ENCODE results near the gene NEK3.
"Not testable (repeated sequence)": the region's sequence is repeated elsewhere in the genome, so short reads cannot be mapped to it uniquely, and the experiment has no call there.

The NEK3 gene

DNA sequence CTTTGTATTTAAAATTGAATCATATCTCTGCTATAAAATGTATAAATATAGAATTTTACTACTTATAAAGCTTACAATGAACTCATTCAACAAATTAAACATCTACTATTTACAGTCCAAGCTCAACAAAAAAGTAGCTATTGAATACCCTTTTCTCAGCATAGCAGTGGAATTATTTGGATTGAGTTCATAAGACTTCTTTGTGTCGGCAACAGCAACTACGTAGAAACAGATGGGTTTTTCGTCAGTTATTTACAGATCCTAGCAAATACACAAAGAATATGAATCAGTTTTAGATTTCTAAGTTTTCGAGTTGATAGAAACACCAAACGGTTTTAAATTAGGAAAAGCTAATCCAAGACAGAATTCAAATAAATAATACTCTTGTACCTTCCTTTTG, 10.4 kb upstream of the NEK3 start:
- DNase-seq (ENCODE audit: low read depth): no peak

DNA sequence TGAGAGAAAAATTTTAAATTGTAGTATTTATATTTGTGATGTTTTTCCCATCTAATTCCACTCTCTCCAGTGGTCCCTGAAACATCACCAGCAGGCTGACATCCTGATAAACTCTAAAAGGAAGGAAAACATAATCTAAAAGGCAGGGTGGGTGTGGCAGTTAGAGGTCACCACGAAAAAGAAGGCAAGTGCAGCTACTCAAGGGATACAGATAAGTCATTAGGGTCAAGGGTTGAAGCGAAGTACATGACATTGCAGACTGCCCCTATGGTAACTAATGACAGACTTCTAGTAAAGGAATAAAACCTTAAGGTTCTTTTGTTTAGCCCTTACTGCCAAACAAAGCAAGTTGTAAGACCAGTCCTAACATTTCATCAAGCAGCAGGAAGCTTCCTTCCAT, 6.0 kb upstream of the NEK3 start:
- no peak for DNase-seq (ENCODE audit: low read depth)

DNA sequence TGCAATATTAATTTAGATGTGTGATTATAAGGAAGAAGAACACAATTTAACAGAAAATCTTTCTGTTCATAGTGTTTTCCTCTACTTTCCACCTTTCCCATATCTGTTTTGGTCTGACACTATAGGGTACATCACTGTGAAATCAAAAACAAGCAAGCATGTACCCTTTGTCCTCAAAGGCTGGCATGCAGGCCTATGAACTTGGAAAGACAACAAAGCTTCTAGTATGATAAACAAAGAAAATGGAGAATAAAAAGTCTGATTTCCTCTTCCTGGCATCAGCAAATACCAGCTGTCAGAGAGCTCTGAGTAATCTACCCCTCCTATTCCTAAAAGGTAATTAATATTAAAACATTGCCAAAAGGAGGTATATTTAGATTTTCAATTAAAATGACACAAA, 5.6 kb upstream of the NEK3 start:
- DNase-seq (ENCODE audit: low read depth): no peak

DNA sequence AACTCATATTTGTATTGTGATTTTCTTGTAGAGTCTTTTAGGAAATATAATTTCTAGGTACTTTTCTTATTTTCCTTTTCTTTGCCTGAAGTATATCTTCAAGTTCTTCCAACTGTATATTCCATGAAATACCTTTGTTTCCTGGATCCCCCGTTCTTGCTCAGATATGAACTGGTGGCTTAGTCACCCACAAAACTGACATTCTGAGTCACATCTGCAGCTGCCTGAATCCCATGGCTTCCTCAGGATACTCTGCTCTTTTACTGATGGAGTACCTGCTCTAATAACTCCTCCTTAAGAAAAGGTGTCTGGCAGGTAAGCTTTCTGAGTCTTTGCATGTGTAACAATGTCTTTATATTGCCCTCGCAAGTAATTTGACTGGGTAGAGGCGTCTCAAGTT, 4.5 kb upstream of the NEK3 start:
- not testable (repeated sequence) for DNase-seq (ENCODE audit: low read depth)

DNA sequence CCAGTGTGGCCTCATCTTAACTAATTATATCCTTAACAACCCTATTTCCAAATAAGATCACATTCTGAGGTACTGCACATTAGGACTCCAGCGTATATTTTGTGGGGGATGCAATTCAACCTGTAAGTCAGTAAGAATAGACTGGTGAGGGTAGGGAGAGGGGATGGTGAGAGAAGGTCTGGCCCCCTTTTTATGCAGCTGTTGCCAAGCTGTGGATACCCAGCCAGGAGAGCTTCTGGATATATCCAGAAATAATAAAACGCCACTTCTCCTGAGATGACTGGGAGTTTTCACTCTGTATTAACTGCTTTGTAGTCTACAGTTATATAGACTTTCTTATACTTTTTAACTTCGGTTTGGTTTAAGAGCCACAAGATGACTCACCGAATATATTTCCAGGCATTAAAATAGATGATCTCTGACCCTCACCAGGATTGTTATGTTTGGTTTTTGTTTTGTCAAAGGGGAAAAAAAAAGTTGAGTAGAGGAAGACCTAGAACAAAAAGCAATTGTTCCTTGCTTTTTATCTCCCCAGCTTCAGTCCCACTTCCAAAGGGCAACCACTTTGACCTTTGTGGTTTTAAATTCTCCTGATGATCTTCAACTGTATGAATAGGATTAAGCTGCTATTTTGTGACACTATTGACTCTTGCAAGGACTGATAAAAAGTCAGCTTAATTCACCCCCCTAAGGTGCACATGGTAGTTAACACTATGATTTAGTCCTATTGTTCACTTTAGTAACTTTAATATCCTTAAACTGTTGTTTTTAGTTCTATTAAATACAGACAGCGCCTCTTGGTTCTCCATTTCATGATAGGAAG, 3.1 kb upstream of the NEK3 start:
- DNase-seq (ENCODE audit: low read depth): peak; percentile 23

DNA sequence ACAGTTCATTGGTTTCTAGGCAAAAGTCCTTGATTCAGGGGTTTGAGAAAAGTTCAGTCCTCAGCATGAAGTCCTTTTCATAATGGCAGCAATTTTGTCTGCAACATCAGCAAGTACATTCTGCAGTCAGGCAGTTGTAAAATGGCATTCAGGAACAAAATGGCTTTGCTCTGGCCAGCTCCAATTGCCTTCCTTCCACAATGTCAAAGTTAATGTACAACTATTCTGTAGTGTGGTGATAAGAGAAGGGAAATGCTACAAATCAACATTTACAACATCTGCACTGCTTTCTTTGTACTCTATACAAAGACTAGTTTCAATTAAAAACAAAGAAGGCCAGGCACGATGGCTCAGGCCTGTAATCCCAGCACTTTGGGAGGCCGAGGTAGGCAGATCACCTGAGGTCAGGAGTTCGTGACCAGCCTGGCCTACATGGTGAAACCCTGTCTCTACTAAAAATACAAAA, 1.8 kb upstream of the NEK3 start:
- DNase-seq (ENCODE audit: low read depth): no peak

DNA sequence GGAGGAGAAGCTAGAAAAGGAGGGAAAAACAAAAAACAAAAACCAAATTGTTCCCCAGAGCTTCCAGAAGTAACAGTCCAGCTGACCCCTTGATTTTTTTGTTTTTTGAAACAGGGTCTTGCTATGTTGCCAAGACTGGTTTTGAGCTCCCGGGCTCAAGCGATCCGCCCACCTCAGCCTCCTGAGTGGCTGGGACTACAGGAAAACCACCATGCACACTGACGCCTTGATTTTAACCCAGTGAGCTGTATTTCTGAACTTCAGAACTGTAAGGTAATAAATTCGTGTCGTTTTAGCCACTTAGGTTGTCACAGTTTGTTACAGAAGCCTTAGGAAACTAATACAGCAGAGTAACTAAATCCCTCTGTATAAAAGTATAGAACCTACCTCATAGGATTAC, 1.1 kb upstream of the NEK3 start:
- DNase-seq (ENCODE audit: low read depth): no peak

DNA sequence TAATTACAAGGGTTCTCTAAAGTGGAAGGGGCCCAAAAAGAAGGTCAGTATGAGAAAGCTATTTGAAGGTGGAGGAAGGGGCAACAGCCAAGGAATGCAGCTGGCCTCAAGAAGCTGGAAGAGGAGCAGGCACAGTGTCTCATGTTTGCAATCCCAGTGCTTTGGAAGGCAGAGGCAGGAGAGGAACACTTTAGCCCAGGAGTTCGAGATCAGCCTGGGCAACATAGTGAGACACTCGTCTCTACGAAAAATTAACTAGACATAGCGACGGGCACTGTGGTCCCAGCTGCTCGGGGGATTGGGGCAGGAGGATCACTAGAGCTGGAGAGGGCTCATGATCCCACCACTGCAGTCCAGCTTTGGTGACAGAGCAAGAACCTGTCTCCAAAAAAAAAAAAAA, 656 bp upstream of the NEK3 start:
- no peak for DNase-seq (ENCODE audit: low read depth)

DNA sequence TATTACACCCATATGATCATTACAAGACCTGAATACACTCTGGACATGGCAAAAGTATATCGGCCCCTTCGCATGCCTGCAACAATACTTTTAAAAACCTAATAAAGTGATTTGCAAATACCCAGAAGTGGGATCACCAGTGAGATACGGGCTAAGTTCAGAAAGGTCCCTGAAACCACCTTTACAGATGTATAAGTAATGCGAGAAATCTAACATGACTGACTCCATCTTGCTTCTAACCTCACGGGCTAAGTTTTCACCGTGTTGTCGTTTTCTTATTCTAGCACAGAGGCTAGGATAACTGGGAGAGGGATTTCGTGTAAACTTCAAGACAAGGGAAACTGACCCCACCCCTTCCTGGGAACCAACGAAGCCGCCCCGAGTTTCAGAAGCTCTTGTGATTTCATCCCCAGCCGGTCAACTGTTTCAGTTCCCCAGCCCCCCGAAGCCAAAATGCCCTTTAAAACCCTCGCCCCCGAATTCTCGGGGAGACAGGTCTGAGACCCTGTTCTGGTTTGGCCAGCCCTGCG, 703 bp downstream of the NEK3 start:
- peak; percentile 22 for DNase-seq (ENCODE audit: low read depth)

DNA sequence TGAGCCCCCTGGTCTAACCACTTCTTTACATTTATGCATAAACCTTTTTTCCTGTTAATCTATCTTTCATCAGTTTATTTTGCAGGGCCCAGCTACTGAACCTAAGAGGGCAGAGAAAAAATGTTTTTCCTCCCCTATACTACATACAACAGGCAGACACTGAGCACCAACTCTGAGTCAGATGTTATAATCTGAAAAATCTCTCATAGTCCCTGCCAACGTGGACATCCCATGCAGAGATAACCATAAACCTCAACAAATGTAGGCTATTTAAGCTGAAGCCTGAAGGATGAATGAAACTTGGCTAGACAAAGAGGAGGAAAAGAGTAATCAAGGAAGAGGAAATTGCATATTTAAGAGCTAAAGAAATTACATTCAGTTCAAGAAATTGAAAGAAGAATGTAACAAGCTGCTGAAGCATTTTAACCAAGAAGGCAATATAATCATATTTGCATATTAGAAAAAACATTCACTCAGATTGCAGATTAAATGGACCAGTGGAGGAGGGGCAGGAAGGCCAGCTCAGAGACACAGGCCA, 2.6 kb downstream of the NEK3 start:
- DNase-seq (ENCODE audit: low read depth): no peak

DNA sequence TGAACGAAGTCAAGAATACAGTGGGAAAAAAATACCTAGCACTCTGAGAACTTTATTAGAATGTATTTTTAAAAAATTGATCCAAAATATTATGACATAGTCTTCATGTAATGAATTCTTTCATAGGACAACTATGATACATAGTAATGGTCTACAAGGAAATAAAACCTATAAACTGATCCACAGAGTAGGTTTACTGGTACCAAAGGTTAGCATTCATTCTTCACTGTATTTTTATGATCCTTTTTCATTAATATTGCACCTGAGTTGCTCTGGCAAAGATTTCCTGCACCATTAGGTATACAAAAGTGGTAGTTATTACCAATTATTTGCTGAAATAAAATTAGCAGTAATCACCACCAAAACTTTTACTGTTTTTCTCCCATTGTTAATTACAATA, 4.2 kb downstream of the NEK3 start:
- DNase-seq (ENCODE audit: low read depth): no peak

DNA sequence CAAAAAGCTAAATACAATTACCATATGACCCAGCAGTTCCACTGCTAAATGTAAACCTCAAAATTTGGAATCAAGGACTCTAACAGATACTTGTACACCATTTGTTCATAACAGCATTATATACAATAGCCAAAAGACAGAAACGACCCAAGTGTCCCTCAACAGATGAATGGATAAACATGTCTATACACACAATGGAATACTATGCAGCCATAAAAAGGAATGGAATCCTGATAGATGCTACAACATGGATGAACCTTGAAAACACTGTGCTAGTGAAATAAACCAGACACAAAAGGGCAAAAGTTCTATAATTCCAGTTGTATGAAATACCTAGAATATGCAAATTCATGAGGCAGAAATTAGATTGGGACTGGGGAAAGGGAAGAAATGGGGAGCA, 12.2 kb downstream of the NEK3 start:
- DNase-seq (ENCODE audit: low read depth): no peak

DNA sequence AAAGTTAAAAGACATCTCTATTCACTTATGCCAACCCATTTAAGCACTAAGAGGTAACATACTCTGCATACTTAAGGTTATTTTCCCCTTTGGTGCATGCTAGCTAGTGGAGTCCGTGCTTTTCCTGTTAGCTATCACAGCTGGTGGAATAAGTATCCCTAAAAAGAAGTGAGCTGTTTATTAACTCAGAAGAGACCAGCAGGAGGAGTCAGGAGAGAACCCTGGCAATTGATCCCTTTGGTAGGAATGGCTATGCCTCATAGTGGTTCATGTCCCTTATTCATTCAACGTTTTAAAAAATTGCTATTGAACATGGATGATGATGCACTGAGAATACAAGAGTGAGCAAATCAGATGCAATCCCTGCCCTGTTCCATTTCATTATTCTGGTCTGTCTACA, 18.1 kb downstream of the NEK3 start:
- no peak for DNase-seq (ENCODE audit: low read depth)

DNA sequence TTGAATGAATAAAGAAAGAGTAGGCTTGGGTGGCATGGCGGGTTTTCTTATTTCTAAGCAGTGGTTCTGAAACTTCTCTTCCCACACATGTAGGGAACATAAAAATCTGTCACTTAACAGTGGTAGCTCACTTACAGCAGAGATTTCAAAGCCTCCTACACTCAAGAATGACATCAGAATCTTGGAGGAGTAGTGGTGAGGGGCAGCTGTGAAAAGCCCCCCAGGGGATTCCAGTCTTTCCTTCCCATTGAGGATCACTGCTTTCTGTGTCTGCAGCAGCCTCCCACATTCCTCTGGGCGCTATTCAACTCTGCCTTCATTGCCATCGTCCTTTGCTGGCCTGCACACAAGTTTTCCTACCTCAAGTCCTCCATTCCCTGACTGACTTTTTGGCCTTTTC, 21.9 kb downstream of the NEK3 start:
- DNase-seq (ENCODE audit: low read depth): no peak

DNA sequence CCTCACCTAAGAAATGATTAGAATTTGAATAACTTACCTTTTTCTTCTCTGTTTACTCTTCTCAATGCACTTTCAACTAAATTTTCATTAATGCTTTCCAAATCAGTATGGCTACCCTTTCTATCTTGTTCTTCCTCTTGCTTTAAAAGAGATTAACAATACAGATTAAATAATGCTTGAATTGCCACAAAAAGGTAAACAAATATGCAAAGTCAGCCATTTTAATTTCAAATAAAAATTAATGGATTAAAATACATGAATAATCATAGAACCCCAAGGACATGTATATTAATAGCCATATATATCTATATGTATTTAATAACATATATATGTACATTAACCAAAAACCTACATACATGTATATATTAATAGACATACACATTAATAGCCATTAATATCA, 22.6 kb downstream of the NEK3 start:
- DNase-seq (ENCODE audit: low read depth): no peak

DNA sequence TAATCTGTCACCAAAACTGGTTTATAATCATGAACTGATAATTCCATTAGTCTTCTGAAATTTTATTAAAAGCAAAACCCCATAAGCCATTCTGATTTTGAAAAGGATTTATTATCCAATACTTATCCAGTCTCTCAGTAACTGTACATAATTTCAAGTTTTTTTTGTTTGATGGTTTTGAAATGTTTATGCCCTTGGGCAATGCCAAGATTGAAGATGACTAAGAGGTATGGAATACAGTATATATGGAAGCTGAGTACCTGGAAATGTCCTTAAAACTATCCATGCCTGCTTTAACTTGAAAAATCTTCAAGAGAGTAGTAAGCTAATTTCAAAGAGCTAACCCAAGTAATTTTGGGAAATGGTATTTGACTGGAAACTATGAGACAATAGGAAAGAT, 28.8 kb downstream of the NEK3 start:
- DNase-seq (ENCODE audit: low read depth): no peak

DNA sequence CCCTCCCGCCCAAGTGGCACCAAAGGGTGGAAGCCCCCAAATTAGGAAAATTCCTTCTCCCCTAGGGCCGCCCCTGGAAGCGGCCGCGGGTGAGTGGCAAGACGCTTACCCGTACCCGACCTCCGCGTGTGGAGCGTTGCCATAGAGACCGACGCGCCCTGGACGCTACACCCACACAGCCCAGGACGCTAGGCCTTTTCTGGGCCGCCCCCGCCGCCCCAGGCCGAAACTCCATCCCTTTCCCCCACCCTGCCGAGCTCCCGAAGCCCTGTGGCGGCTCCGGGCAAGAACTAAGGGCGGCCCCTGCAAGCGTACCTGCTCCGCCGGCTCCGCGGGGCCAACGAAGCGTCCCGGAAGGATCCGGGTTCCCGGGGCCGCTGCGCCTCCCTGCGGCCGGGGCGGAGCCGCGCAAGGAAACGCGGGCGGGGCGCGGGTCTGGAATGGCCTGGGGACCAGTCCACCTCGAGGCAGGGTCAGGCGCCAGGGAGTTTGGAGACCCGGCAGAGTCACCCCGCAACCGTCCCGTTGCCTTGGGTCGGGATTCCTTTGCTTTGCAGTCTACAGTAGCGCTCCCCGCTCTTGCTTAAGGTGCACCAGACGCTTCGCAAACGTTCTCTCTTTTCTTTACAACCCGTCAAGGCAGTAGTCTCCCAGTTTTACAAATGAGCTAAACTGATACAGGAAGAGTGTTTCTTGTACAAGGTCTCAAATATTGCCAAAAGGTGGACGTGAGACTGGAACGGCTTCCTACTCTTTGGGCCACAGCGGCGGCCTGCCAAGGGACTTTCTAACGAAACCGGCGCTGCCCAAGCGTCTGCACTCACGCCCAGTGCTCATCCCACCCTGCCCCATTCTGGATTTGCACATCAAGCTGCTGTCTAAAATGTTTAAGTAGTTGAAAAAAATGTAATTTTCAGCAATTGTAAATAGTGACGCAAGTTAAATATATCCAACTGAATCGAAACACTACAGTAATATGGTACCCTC, 30.4 kb downstream of the NEK3 start, which contains the start of gene NEK5:
TSS of gene NEK5 (minus strand) at position 360 of the 987 bp plus-strand sequence. CDS start 1,591 bp downstream, outside the sequence.
- DNase-seq (ENCODE audit: low read depth): peak; percentile 20

DNA sequence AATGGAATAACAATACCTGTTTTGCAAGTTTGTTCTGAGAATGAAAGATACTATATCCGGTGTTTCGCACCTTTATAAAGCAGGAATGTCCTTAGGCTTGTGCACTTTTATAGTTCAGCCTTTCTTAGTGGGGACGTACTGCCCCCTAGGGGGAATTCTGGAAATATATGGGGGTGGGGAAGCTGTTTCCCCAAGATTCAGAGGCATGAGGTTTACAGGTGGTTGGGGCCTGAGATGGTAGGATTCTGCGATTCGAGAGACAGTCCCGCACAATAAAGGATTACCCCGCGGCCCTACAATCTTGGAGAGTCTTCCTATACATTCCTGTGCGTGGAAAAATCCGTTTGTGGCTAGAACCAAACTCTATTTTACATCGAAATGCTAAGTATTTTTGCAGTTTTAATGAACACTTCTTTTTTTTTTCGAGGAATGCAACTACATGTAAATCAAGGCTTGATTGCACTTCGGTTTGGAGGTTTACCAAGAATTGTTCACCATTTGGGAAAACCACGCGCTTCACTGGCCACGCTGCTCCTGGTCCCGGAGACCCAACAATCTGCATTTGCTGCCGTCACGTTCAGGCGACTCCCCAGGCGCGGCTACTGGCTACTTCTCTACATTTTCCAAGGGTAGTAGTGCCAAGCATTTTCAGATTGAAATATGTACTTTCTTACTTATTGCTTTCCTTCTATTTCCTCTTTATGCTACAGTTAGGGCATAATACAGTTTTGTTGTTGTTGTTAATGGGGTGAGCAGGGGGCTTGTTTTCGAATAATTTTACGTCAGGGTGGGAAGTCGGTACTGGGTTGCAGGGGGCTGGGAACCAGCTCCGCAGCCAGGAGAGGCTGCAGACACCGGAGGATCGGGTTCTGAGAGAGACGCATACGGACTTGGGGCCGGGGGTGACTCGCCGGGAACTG, 31.4 kb downstream of the NEK3 start:
- DNase-seq (ENCODE audit: low read depth): peak; percentile 26

DNA sequence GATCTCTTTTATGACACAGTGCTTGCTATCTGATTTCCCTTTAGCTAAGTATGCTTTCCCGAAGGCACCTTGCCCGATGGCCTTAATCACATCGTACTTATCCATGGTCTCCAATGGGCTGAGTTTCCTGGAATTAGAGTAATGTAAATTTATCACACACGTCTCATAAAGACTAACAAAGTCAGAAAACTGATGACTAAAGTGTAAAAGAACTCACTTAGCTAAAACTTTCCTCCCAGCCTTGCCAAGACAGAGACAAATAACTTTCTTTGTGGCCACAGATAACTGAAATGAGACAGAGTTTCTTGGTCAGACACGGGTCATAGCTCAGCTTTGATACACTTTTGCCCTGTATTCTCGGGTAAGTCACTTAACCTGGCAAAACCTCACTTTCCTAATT, 32.0 kb downstream of the NEK3 start:
- DNase-seq (ENCODE audit: low read depth): peak; percentile 18

DNA sequence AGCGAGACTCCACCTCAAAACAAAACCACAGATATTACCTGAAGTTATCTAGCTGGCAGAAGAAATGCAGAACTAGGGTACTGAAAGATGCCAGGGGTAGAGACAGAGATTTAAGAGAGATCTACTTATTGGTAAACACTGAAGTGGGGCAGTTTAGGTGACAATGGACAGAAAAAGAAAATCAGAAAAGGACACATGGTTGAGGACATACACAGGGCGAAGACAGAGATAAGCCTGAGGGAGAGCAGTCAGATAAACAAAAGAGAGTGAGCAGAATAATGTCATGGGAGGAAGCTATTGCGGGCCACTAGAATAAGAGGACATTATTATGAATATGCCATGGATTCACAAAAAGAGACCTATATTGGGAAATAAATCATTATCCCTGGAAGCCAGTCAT, 33.9 kb downstream of the NEK3 start:
- no peak for DNase-seq (ENCODE audit: low read depth)

DNA sequence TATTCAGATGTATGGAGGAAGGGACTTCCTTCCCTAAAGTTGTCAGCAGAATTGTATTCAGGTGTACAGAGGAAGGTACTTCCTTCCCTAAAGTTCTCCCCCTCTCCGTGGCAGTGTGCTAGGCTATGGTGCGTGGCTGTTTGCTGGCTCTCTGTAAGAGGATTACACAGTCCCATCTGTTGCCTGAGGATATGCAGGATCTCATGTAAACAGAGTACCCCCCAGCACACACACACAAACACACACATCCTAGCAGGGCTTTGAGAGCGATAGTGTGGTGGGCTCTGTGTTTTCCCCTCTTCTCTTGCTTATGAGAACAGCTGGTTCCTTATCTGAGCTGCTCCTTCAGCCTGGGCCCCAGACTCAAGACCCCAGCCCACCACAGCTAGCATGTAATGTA, 40.8 kb downstream of the NEK3 start:
- DNase-seq (ENCODE audit: low read depth): no peak

Data from stromal cell of bone marrow (primary cell).